Heart left ventricle (tissue), 13 donors: ENCODE results near the gene GALR2.

ENCODE experiments used
- POLR2A ChIP-seq, 2 donors: fragments of 450-650 bp; IDR thresholded peaks; one replicate each; pipeline ENCODE4 v1.6.1; 2017; ENCODE audit warnings: antibody characterized with exemption in 2 of 2, mild to moderate bottlenecking in 2 of 2, moderate library complexity in 2 of 2
- TF ChIP-seq, protein P1 (sequence below), 12 donors: fragments of 200-600 bp; sonication (generic) in 4 of 12; IDR thresholded peaks; one replicate each; pipeline versions ENCODE4 v1.5.0 to v1.8.0; 2018 to 2022; ENCODE audit warnings: antibody characterized with exemption in 12 of 12, mild to moderate bottlenecking in 5 of 12
- donor health status: ischemic (EF 13 %, LVEDD 7.1; RV severe dilation, severe dysfunction).
- donor health status: DM: no; HTN: yes; CAD: no.
- donor health status: DM: no; HTN: no; CAD: no.
- donor health status: ischemic (EF 25% LVEDD 6.9; RV normal size, moderate dysfunction).
- donor health status: ischemic (EF 25% LVEDD 5.7; RV mildly dilated, moderate dysfunction).
- donor health status: ischemic (EF 35%, LVEDD 5.7; RV mildly dilated, moderate dysfunction).
- donor health status: nonischemic (EF 11% LVEDD 7.7; RV severe dilation, severe dysfunction).
- donor health status: DM: yes; HTN: yes; CAD: no.
- donor health status: PGD.
- donor health status: ischemic (EF 29% LVEDD 5.4; RV normal size, mild dysfunction).
- donor health status: nonischemic (EF 23%, LVEDD 6.1; RV moderate dilation, normal function).

GRCh38 chr17:76080768-76081287 is 6.2 kb downstream of the GALR2 start:
- TF ChIP-seq POLR2A (IDR thresholded peaks at IDR 0.05), result no peak
- TF ChIP-seq, protein P1, sequence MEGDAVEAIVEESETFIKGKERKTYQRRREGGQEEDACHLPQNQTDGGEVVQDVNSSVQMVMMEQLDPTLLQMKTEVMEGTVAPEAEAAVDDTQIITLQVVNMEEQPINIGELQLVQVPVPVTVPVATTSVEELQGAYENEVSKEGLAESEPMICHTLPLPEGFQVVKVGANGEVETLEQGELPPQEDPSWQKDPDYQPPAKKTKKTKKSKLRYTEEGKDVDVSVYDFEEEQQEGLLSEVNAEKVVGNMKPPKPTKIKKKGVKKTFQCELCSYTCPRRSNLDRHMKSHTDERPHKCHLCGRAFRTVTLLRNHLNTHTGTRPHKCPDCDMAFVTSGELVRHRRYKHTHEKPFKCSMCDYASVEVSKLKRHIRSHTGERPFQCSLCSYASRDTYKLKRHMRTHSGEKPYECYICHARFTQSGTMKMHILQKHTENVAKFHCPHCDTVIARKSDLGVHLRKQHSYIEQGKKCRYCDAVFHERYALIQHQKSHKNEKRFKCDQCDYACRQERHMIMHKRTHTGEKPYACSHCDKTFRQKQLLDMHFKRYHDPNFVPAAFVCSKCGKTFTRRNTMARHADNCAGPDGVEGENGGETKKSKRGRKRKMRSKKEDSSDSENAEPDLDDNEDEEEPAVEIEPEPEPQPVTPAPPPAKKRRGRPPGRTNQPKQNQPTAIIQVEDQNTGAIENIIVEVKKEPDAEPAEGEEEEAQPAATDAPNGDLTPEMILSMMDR (IDR thresholded peaks at IDR 0.05), result no peak
